ENCODE results near the gene VWA2. TPM values are rescaled to one million over a fixed set of nuclear protein-coding genes. Genes with fewer than 3 reads are reported as not detected.

The VWA2 gene
- total RNA-seq, 2 donors from 2014 or later: 1.7 to 2.0 TPM

DNA sequence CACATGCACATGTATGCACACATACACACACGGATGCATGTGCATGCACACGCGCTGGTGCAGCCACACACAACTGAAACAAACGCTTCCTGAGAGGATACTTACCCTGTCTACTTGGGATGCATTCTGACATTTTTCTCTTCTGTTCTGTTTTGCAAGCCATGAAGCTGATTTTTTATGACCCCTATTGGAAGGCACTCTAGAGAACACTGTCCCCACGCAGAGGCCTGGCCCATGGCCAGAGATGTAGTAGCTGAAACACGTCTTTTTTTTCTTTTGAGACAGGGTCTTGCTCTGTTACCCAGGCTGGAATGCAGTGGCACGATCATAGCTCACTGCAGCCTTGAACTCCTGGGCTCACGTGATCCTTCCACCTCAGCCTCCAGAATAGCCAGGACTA lies 47.9 kb downstream of the VWA2 start:
- no peaks in the 10 kb centered on the region for H3K27me3 Mint-ChIP-seq (ENCODE audit: insufficient read depth)
- no peaks in the 10 kb centered on the region for H3K9me3 Mint-ChIP-seq
- Histone ChIP-seq H3K4me3 (ENCODE audit: low read length) (no peak overlapping the region), H3K27me3 (ENCODE audit: control insufficient read depth, insufficient read depth, low read length, poor library complexity, severe bottlenecking) (no peaks in the 10 kb centered on the region), H3K4me1 (ENCODE audit: control insufficient read depth, insufficient read depth, low read length) (no peaks in the 10 kb centered on the region), H3K36me3 (ENCODE audit: control insufficient read depth, insufficient read depth, low read length) (no peaks in the 10 kb centered on the region), H3K27ac (ENCODE audit: low read depth, low read length) (no peak overlapping the region), H3K9ac (ENCODE audit: extremely low read depth, low read length, poor library complexity, severe bottlenecking) (no peak overlapping the region), H3K9me3 (ENCODE audit: control insufficient read depth, low read length) (no peaks in the 10 kb centered on the region)
- DNase-seq: no peak
- H3K4me1 Mint-ChIP-seq: peaks cover 6% of the 10 kb centered on the region
- no peak overlapping the region for H3K27ac Mint-ChIP-seq
- no peaks in the 10 kb centered on the region for H3K36me3 Mint-ChIP-seq (ENCODE audit: low read depth)
- WGBS, 2 experiments (ENCODE audit: insufficient coverage in 1 of 2, insufficient read length in 1 of 2): 91 to 93% methylated on average over 8 of the region's 8 CpGs
- H3K4me3 Mint-ChIP-seq: no peak overlapping the region
- TF ChIP-seq, protein P1, sequence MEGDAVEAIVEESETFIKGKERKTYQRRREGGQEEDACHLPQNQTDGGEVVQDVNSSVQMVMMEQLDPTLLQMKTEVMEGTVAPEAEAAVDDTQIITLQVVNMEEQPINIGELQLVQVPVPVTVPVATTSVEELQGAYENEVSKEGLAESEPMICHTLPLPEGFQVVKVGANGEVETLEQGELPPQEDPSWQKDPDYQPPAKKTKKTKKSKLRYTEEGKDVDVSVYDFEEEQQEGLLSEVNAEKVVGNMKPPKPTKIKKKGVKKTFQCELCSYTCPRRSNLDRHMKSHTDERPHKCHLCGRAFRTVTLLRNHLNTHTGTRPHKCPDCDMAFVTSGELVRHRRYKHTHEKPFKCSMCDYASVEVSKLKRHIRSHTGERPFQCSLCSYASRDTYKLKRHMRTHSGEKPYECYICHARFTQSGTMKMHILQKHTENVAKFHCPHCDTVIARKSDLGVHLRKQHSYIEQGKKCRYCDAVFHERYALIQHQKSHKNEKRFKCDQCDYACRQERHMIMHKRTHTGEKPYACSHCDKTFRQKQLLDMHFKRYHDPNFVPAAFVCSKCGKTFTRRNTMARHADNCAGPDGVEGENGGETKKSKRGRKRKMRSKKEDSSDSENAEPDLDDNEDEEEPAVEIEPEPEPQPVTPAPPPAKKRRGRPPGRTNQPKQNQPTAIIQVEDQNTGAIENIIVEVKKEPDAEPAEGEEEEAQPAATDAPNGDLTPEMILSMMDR (conservative IDR thresholded peaks at IDR 0.05): no peak

DNA sequence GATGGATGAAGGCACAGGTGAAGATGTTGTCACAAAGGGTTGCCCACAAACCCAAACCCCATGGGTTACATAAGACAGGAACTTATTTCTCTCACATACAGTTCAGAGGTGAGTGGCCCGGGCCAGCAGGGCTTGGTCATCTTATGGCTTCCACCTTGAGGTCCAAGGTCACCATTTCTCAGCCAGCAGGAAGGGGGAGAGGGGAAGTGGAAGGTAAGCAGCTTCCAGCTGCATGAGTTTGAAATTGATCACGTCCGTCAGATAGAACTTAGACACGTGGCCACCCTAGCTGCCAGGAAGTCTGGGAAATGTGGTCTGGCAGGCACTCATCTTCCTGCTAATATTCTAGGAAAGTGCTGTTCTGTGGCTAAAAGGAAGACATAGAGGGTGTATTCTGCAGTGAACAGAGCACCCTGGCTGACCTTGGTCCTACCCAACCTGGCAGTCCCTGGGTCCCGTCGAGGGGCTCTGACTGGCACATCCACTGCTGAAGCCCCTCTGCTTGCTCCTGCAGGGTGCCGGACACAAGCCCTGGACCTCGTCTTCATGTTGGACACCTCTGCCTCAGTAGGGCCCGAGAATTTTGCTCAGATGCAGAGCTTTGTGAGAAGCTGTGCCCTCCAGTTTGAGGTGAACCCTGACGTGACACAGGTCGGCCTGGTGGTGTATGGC lies 49.5 kb downstream of the VWA2 start:
- no peak for DNase-seq
- no peaks in the 10 kb centered on the region for H3K9me3 ChIP-seq (ENCODE audit: control insufficient read depth, low read length)
- no peaks in the 10 kb centered on the region for H3K4me1 ChIP-seq (ENCODE audit: control insufficient read depth, insufficient read depth, low read length)
- no peaks in the 10 kb centered on the region for H3K27me3 Mint-ChIP-seq (ENCODE audit: insufficient read depth)
- peaks cover 6% of the 10 kb centered on the region for H3K4me1 Mint-ChIP-seq
- H3K27ac Mint-ChIP-seq: no peak overlapping the region
- no peaks in the 10 kb centered on the region for H3K36me3 Mint-ChIP-seq (ENCODE audit: low read depth)
- TF ChIP-seq, protein P1 (conservative IDR thresholded peaks at IDR 0.05): no peak
- H3K4me3 ChIP-seq (ENCODE audit: low read length): no peak overlapping the region
- no peak overlapping the region for H3K9ac ChIP-seq (ENCODE audit: extremely low read depth, low read length, poor library complexity, severe bottlenecking)
- H3K36me3 ChIP-seq (ENCODE audit: control insufficient read depth, insufficient read depth, low read length): no peaks in the 10 kb centered on the region
- no peaks in the 10 kb centered on the region for H3K27me3 ChIP-seq (ENCODE audit: control insufficient read depth, insufficient read depth, low read length, poor library complexity, severe bottlenecking)
- WGBS, 2 experiments (ENCODE audit: insufficient coverage in 1 of 2, insufficient read length in 1 of 2): 93 to 96% methylated on average over 9 to 11 of the region's 11 CpGs
- no peaks in the 10 kb centered on the region for H3K9me3 Mint-ChIP-seq
- H3K27ac ChIP-seq (ENCODE audit: low read depth, low read length): no peak overlapping the region
- H3K4me3 Mint-ChIP-seq: no peak overlapping the region

DNA sequence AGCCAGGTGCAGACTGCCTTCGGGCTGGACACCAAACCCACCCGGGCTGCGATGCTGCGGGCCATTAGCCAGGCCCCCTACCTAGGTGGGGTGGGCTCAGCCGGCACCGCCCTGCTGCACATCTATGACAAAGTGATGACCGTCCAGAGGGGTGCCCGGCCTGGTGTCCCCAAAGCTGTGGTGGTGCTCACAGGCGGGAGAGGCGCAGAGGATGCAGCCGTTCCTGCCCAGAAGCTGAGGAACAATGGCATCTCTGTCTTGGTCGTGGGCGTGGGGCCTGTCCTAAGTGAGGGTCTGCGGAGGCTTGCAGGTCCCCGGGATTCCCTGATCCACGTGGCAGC lies 50.0 kb downstream of the VWA2 start:
- WGBS, 2 experiments (ENCODE audit: insufficient coverage in 1 of 2, insufficient read length in 1 of 2): 93 to 95% methylated on average over 11 to 16 of the region's 16 CpGs
- TF ChIP-seq, protein P1 (conservative IDR thresholded peaks at IDR 0.05): no peak
- H3K27ac ChIP-seq (ENCODE audit: low read depth, low read length): no peak overlapping the region

More for the DNA sequence above, 50.0 kb downstream of the VWA2 start:
- Histone ChIP-seq H3K36me3 (ENCODE audit: control insufficient read depth, insufficient read depth, low read length) (no peaks in the 10 kb centered on the region), H3K4me3 (ENCODE audit: low read length) (no peak overlapping the region), H3K9me3 (ENCODE audit: control insufficient read depth, low read length) (no peaks in the 10 kb centered on the region), H3K4me1 (ENCODE audit: control insufficient read depth, insufficient read depth, low read length) (no peaks in the 10 kb centered on the region), H3K9ac (ENCODE audit: extremely low read depth, low read length, poor library complexity, severe bottlenecking) (no peak overlapping the region), H3K27me3 (ENCODE audit: control insufficient read depth, insufficient read depth, low read length, poor library complexity, severe bottlenecking) (no peaks in the 10 kb centered on the region)
- H3K27ac Mint-ChIP-seq: no peak overlapping the region
- H3K4me1 Mint-ChIP-seq: peaks cover 6% of the 10 kb centered on the region
- no peak overlapping the region for H3K4me3 Mint-ChIP-seq
- H3K9me3 Mint-ChIP-seq: no peaks in the 10 kb centered on the region
- DNase-seq: no peak
- H3K36me3 Mint-ChIP-seq (ENCODE audit: low read depth): no peaks in the 10 kb centered on the region
- H3K27me3 Mint-ChIP-seq (ENCODE audit: insufficient read depth): no peaks in the 10 kb centered on the region
